GM23338 (cell line): Measurements from ENCODE around the gene CD33. TPM values are rescaled to one million over a fixed set of nuclear protein-coding genes. Genes with fewer than 3 reads are reported as not detected.

Experiments
- ATAC-seq: fragments of 200-7000 bp; cut with Tn5 transposase; 3 replicates; pipeline ENCODE4 v1.9.1; 2020
- DNase-seq: peaks from one replicate; pipeline ENCODE4 v3.0.0-alpha.2; 2015; ENCODE audit warnings: low spot score
- H2AFZ ChIP-seq: fragments of 200-600 bp; sonication (generic); 2 replicates; pipeline ENCODE4 v1.8.0; 2016; ENCODE audit warnings: antibody characterized with exemption, mild to moderate bottlenecking, moderate library complexity
- H3F3A ChIP-seq: fragments of 200-600 bp; sonication (generic); replicated peaks from 2 replicates; pipeline ENCODE4 v1.8.0; 2017; ENCODE audit warnings: antibody characterized with exemption, mixed run types, low read depth
- H3K27ac ChIP-seq: fragments of 200-600 bp; sonication (generic); 2 replicates; pipeline ENCODE4 v1.6.1; 2016; ENCODE audit warnings: low read depth
- H3K27me3 ChIP-seq: fragments of 200-600 bp; sonication (generic); 2 replicates; pipeline ENCODE4 v1.8.0; 2016; ENCODE audit warnings: mild to moderate bottlenecking, mixed run types, moderate library complexity; ENCODE audit not compliant: insufficient read depth
- H3K36me3 ChIP-seq: fragments of 200-600 bp; sonication (generic); 2 replicates; pipeline ENCODE4 v1.8.0; 2016; ENCODE audit warnings: mild to moderate bottlenecking; ENCODE audit not compliant: insufficient read depth
- H3K4me1 ChIP-seq: fragments of 200-600 bp; sonication (generic); 2 replicates; pipeline ENCODE4 v1.8.0; 2016; ENCODE audit warnings: mild to moderate bottlenecking, moderate library complexity; ENCODE audit not compliant: insufficient read depth
- H3K4me2 ChIP-seq: fragments of 200-600 bp; sonication (generic); 2 replicates; pipeline ENCODE4 v1.7.1; 2017; ENCODE audit warnings: mixed run types
- H3K4me3 ChIP-seq: fragments of 200-600 bp; sonication (generic); 2 replicates; pipeline ENCODE4 v1.6.1; 2016; ENCODE audit warnings: mixed run types
- H3K79me2 ChIP-seq: fragments of 200-600 bp; sonication (generic); replicated peaks from 2 replicates; pipeline ENCODE4 v1.8.0; 2017; ENCODE audit warnings: mild to moderate bottlenecking; ENCODE audit not compliant: insufficient read depth
- H3K9me2 ChIP-seq: fragments of 200-600 bp; sonication (generic); 2 replicates; pipeline ENCODE4 v1.8.0; 2017; ENCODE audit not compliant: insufficient read depth
- H4K20me1 ChIP-seq: fragments of 200-600 bp; sonication (generic); replicated peaks from 2 replicates; pipeline ENCODE4 v1.8.0; 2017; ENCODE audit warnings: mild to moderate bottlenecking; ENCODE audit not compliant: insufficient read depth
- H3K27ac Mint-ChIP-seq: 2 replicates; pipeline ENCODE4 v1.8.0; 2020; ENCODE audit warnings: inconsistent platforms, mild to moderate bottlenecking, moderate library complexity, mixed read lengths
- H3K27me3 Mint-ChIP-seq: 3 replicates; pipeline ENCODE4 v1.8.0; 2022; ENCODE audit warnings: low read depth, mild to moderate bottlenecking, moderate library complexity, mixed read lengths, inconsistent platforms; ENCODE audit not compliant: insufficient read depth, poor library complexity
- H3K36me3 Mint-ChIP-seq: 3 replicates; pipeline ENCODE4 v1.8.0; 2021; ENCODE audit warnings: low read depth, mild to moderate bottlenecking, inconsistent platforms, moderate library complexity, mixed read lengths
- H3K4me1 Mint-ChIP-seq: 3 replicates; pipeline ENCODE4 v1.8.0; 2020; ENCODE audit warnings: mild to moderate bottlenecking, inconsistent platforms, mixed read lengths
- H3K4me3 Mint-ChIP-seq: 3 replicates; pipeline ENCODE4 v1.8.0; 2021; ENCODE audit warnings: moderate library complexity, mild to moderate bottlenecking, inconsistent platforms, mixed read lengths
- H3K9me3 Mint-ChIP-seq: 3 replicates; pipeline ENCODE4 v1.8.0; 2020; ENCODE audit warnings: moderate library complexity, mild to moderate bottlenecking, inconsistent platforms, mixed read lengths
- CREB1 ChIP-seq: fragments of 250-450 bp; sonication (Bioruptor Pico); IDR thresholded peaks from 2 replicates; pipeline ENCODE4 v1.5.0; 2020; ENCODE audit warnings: low read depth, mild to moderate bottlenecking, moderate library complexity
- EZH2 ChIP-seq: fragments of 200-600 bp; sonication (generic); IDR thresholded peaks from one replicate; pipeline ENCODE4 v1.8.0; 2017; ENCODE audit warnings: antibody characterized with exemption, mild to moderate bottlenecking, low read depth; ENCODE audit not compliant: unreplicated experiment
- EZH2phosphoT487 ChIP-seq: fragments of 200-600 bp; sonication (generic); IDR thresholded peaks from one replicate; pipeline ENCODE4 v1.8.1; 2018; ENCODE audit warnings: antibody characterized with exemption; ENCODE audit not compliant: unreplicated experiment
- JUNB ChIP-seq: IDR thresholded peaks from one replicate; pipeline ENCODE4 v1.6.1; 2016; ENCODE audit warnings: antibody characterized with exemption; ENCODE audit not compliant: unreplicated experiment
- NANOG ChIP-seq: IDR thresholded peaks from 2 replicates; pipeline ENCODE4 v1.6.1; 2016; ENCODE audit warnings: antibody characterized with exemption, borderline replicate concordance
- POLR2AphosphoS5 ChIP-seq: IDR thresholded peaks from 2 replicates; pipeline ENCODE4 v1.6.1; 2016; ENCODE audit warnings: antibody characterized with exemption, low read depth
- STAT1 ChIP-seq: IDR thresholded peaks from one replicate; pipeline ENCODE4 v1.6.1; 2016; ENCODE audit warnings: antibody characterized with exemption; ENCODE audit not compliant: unreplicated experiment
- ZNF114 ChIP-seq: fragments of 250-450 bp; sonication (Bioruptor Pico); IDR thresholded peaks from 2 replicates; pipeline ENCODE4 v1.5.0; 2020; ENCODE audit warnings: mild to moderate bottlenecking, moderate library complexity
- ZNF331 ChIP-seq: fragments of 250-450 bp; sonication (Bioruptor Pico); IDR thresholded peaks from 2 replicates; pipeline ENCODE4 v1.5.0; 2020; ENCODE audit warnings: low read depth, mild to moderate bottlenecking, moderate library complexity
- polyA plus RNA-seq: library from polyadenylated mRNA; unstranded; fragments of >200 nt; fragmentation: Nextera tagmentation; extraction: Ambion mirVana; gene quantifications from 2 replicates; pipeline ENCODE4 v1.2.1, GENCODE V29; 2016
- total RNA-seq: library from RNA; depleted of rRNA; stranded (reverse); fragments of >200 nt; shearing (Covaris generic); gene quantifications from 2 replicates; pipeline ENCODE4 v1.2.3, GENCODE V29; 2014
- TF ChIP-seq, protein P1 (sequence below), 2 experiments: fragments of 200-600 bp in 1 of 2; sonication (generic) in 1 of 2; conservative IDR thresholded peaks; 2 replicates each; pipeline versions ENCODE4 v1.5.1 to v1.6.1; 2016 to 2017; ENCODE audit warnings: antibody characterized with exemption in 2 of 2, low read depth in 2 of 2, mild to moderate bottlenecking in 2 of 2, moderate library complexity in 1 of 2
- TF ChIP-seq, protein P2 (sequence below): fragments of 250-450 bp; sonication (Bioruptor Pico); IDR thresholded peaks from 2 replicates; pipeline ENCODE4 v1.5.0; 2020; ENCODE audit warnings: mild to moderate bottlenecking, moderate library complexity
- TF ChIP-seq, protein P3 (sequence below): IDR thresholded peaks from one replicate; pipeline ENCODE4 v1.6.1; 2018; ENCODE audit warnings: antibody characterized with exemption; ENCODE audit not compliant: unreplicated experiment
- TF ChIP-seq, protein P4 (sequence below): IDR thresholded peaks from 2 replicates; pipeline ENCODE4 v1.6.1; 2016; ENCODE audit warnings: antibody characterized with exemption

CD33 gene
- total and polyA plus RNA-seq, 2 experiments from 2014 or later, result 0.45 TPM; not detected in 1

DNA sequence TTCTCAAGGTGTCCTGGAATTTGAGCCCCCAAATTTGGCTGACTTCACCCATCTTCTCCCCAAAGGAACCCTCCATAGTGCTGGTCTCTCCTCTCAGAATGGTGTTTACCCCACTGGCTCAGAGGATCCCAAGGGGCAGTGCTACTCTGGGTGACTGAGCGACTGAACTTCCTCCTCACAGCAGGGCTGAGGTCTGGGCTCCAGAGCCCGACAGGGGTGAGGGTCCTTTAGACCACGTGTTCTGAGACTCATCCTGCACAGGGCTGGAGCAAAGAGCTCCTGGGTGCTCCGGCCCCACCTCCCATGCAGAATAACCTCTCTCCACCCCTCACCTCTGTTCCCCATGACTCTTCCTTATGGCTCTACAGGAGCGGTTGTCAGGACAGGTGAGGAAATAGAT, 23.2 kb upstream of the CD33 start:
- H3K27me3 ChIP-seq, result no peaks in the 10 kb centered on the region
- H3K9me2 ChIP-seq, result no peaks in the 10 kb centered on the region
- H3K79me2 ChIP-seq, result no peaks in the 10 kb centered on the region
- H3K4me1 ChIP-seq, result no peaks in the 10 kb centered on the region
- H3K4me3 ChIP-seq, result no peak overlapping the region
- Mint-ChIP-seq H3K4me1 (no peaks in the 10 kb centered on the region), H3K9me3 (peaks cover 75% of the 10 kb centered on the region), H3K27me3 (peaks cover 3% of the 10 kb centered on the region), H3K4me3 (no peak overlapping the region), H3K27ac (no peak overlapping the region), H3K36me3 (no peaks in the 10 kb centered on the region; the same call in 2 of the 3 replicates)
- H2AFZ ChIP-seq, result no peak overlapping the region
- no peak for DNase-seq
- H3F3A ChIP-seq, result no peaks in the 10 kb centered on the region
- no peak overlapping the region for H3K4me2 ChIP-seq
- no peaks in the 10 kb centered on the region for H3K36me3 ChIP-seq
- TF ChIP-seq ZNF331 (CRISPR knock-in tag) (no peak), EZH2phosphoT487 (no peak), NANOG (no peak), ZNF114 (CRISPR knock-in tag) (no peak), STAT1 (no peak), EZH2 (no peak), POLR2AphosphoS5 (no peak), CREB1 (no peak), JUNB (no peak)
- TF ChIP-seq, protein P1, sequence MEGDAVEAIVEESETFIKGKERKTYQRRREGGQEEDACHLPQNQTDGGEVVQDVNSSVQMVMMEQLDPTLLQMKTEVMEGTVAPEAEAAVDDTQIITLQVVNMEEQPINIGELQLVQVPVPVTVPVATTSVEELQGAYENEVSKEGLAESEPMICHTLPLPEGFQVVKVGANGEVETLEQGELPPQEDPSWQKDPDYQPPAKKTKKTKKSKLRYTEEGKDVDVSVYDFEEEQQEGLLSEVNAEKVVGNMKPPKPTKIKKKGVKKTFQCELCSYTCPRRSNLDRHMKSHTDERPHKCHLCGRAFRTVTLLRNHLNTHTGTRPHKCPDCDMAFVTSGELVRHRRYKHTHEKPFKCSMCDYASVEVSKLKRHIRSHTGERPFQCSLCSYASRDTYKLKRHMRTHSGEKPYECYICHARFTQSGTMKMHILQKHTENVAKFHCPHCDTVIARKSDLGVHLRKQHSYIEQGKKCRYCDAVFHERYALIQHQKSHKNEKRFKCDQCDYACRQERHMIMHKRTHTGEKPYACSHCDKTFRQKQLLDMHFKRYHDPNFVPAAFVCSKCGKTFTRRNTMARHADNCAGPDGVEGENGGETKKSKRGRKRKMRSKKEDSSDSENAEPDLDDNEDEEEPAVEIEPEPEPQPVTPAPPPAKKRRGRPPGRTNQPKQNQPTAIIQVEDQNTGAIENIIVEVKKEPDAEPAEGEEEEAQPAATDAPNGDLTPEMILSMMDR (conservative IDR thresholded peaks at IDR 0.05; ENCODE audit: low read depth in 2 of 2), result no peak
- TF ChIP-seq, protein P2, sequence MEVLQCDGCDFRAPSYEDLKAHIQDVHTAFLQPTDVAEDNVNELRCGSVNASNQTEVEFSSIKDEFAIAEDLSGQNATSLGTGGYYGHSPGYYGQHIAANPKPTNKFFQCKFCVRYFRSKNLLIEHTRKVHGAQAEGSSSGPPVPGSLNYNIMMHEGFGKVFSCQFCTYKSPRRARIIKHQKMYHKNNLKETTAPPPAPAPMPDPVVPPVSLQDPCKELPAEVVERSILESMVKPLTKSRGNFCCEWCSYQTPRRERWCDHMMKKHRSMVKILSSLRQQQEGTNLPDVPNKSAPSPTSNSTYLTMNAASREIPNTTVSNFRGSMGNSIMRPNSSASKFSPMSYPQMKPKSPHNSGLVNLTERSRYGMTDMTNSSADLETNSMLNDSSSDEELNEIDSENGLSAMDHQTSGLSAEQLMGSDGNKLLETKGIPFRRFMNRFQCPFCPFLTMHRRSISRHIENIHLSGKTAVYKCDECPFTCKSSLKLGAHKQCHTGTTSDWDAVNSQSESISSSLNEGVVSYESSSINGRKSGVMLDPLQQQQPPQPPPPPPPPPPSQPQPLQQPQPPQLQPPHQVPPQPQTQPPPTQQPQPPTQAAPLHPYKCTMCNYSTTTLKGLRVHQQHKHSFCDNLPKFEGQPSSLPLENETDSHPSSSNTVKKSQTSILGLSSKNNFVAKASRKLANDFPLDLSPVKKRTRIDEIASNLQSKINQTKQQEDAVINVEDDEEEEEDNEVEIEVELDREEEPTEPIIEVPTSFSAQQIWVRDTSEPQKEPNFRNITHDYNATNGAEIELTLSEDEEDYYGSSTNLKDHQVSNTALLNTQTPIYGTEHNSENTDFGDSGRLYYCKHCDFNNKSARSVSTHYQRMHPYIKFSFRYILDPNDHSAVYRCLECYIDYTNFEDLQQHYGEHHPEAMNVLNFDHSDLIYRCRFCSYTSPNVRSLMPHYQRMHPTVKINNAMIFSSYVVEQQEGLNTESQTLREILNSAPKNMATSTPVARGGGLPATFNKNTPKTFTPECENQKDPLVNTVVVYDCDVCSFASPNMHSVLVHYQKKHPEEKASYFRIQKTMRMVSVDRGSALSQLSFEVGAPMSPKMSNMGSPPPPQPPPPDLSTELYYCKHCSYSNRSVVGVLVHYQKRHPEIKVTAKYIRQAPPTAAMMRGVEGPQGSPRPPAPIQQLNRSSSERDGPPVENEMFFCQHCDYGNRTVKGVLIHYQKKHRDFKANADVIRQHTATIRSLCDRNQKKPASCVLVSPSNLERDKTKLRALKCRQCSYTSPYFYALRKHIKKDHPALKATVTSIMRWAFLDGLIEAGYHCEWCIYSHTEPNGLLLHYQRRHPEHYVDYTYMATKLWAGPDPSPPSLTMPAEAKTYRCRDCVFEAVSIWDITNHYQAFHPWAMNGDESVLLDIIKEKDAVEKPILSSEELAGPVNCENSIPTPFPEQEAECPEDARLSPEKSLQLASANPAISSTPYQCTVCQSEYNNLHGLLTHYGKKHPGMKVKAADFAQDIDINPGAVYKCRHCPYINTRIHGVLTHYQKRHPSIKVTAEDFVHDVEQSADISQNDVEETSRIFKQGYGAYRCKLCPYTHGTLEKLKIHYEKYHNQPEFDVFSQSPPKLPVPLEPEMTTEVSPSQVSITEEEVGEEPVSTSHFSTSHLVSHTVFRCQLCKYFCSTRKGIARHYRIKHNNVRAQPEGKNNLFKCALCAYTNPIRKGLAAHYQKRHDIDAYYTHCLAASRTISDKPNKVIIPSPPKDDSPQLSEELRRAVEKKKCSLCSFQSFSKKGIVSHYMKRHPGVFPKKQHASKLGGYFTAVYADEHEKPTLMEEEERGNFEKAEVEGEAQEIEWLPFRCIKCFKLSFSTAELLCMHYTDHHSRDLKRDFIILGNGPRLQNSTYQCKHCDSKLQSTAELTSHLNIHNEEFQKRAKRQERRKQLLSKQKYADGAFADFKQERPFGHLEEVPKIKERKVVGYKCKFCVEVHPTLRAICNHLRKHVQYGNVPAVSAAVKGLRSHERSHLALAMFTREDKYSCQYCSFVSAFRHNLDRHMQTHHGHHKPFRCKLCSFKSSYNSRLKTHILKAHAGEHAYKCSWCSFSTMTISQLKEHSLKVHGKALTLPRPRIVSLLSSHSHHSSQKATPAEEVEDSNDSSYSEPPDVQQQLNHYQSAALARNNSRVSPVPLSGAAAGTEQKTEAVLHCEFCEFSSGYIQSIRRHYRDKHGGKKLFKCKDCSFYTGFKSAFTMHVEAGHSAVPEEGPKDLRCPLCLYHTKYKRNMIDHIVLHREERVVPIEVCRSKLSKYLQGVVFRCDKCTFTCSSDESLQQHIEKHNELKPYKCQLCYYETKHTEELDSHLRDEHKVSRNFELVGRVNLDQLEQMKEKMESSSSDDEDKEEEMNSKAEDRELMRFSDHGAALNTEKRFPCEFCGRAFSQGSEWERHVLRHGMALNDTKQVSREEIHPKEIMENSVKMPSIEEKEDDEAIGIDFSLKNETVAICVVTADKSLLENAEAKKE (CRISPR knock-in tag), result no peak
- TF ChIP-seq, protein P3, sequence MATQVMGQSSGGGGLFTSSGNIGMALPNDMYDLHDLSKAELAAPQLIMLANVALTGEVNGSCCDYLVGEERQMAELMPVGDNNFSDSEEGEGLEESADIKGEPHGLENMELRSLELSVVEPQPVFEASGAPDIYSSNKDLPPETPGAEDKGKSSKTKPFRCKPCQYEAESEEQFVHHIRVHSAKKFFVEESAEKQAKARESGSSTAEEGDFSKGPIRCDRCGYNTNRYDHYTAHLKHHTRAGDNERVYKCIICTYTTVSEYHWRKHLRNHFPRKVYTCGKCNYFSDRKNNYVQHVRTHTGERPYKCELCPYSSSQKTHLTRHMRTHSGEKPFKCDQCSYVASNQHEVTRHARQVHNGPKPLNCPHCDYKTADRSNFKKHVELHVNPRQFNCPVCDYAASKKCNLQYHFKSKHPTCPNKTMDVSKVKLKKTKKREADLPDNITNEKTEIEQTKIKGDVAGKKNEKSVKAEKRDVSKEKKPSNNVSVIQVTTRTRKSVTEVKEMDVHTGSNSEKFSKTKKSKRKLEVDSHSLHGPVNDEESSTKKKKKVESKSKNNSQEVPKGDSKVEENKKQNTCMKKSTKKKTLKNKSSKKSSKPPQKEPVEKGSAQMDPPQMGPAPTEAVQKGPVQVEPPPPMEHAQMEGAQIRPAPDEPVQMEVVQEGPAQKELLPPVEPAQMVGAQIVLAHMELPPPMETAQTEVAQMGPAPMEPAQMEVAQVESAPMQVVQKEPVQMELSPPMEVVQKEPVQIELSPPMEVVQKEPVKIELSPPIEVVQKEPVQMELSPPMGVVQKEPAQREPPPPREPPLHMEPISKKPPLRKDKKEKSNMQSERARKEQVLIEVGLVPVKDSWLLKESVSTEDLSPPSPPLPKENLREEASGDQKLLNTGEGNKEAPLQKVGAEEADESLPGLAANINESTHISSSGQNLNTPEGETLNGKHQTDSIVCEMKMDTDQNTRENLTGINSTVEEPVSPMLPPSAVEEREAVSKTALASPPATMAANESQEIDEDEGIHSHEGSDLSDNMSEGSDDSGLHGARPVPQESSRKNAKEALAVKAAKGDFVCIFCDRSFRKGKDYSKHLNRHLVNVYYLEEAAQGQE, result no peak
- TF ChIP-seq, protein P4, sequence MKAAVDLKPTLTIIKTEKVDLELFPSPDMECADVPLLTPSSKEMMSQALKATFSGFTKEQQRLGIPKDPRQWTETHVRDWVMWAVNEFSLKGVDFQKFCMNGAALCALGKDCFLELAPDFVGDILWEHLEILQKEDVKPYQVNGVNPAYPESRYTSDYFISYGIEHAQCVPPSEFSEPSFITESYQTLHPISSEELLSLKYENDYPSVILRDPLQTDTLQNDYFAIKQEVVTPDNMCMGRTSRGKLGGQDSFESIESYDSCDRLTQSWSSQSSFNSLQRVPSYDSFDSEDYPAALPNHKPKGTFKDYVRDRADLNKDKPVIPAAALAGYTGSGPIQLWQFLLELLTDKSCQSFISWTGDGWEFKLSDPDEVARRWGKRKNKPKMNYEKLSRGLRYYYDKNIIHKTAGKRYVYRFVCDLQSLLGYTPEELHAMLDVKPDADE, result no peak
- H3K27ac ChIP-seq, result no peak overlapping the region
- H4K20me1 ChIP-seq, result no peaks in the 10 kb centered on the region
- ATAC-seq, result no peak
